Measurements from ENCODE around the gene PTPRM. TPM values are rescaled to one million over a fixed set of nuclear protein-coding genes. Genes with fewer than 3 reads are reported as not detected.

The PTPRM gene
- total and polyA plus RNA-seq, 2 of the 4 experiments (the other 2 are of a cell fraction) = 28.3 to 51.2 TPM

GRCh38 chr18:8208716-8209115, 641.6 kb downstream of the PTPRM start:
- no peak overlapping the region for H2AFZ ChIP-seq (replicated peaks; ENCODE audit: low read length, poor library complexity)
- H4K20me1 ChIP-seq (ENCODE audit: insufficient read depth, low read length) = peaks cover 3% of the 10 kb centered on the region; the same call in 1 of the 2 replicates
- H3K4me3 ChIP-seq (ENCODE audit: insufficient read depth, low read depth, low read length) = no peak overlapping the region
- no peak overlapping the region for H3K14ac ChIP-seq (replicated peaks; ENCODE audit: low read depth, low read length)
- in situ Hi-C loops (cut with MboI; ENCODE audit: low sequenced_read_pairs) (no loop called here), intact Hi-C loops (cut with micrococcal nuclease) (no loop called here), dilution Hi-C loops (cut with HindIII; ENCODE audit: low sequenced_read_pairs, unreplicated experiment) (no loop called here)
- H3K27ac ChIP-seq (ENCODE audit: insufficient read depth, low read length) = no peak overlapping the region
- H3K9me3 ChIP-seq (ENCODE audit: control insufficient read depth, insufficient read depth, low read length) = no peaks in the 10 kb centered on the region
- peaks cover 6% of the 10 kb centered on the region for H3K9me1 ChIP-seq (ENCODE audit: insufficient read depth, low read length)
- H4K5ac ChIP-seq (ENCODE audit: low read depth, low read length) = no peak overlapping the region
- no peak overlapping the region for H4K91ac ChIP-seq (ENCODE audit: insufficient read depth, low read depth, low read length)
- H2AK9ac ChIP-seq (replicated peaks; ENCODE audit: low read depth, low read length, poor library complexity) = no peak overlapping the region
- POLR2A ChIA-PET (ENCODE audit: unreplicated experiment) = no interaction called here
- H3K4me1 ChIP-seq (ENCODE audit: control insufficient read depth, insufficient read depth, low read length) = no peaks in the 10 kb centered on the region; the same call in 1 of the 2 replicates
- no peak overlapping the region for H2BK120ac ChIP-seq (ENCODE audit: low read depth, low read length)
- no peak overlapping the region for H2BK5ac ChIP-seq (ENCODE audit: low read depth, low read length, poor library complexity, severe bottlenecking)
- no peaks in the 10 kb centered on the region for H3K27me3 ChIP-seq (ENCODE audit: control insufficient read depth, insufficient read depth, low read length)
- H3K4ac ChIP-seq (ENCODE audit: low read depth, low read length) = no peak overlapping the region
- ATAC-seq (ENCODE audit: low read depth) (no peak), DNase-seq (no peak)
- H3K79me1 ChIP-seq (ENCODE audit: low read depth in 1 of 2, low read length in 2 of 2) = no peaks in the 10 kb centered on the region
- no peak overlapping the region for H3K18ac ChIP-seq (ENCODE audit: low read depth, low read length)
- no peak overlapping the region for H2BK15ac ChIP-seq (ENCODE audit: low read depth, low read length)
- H3K9ac ChIP-seq (ENCODE audit: low read depth, low read length) = no peak overlapping the region
- no peak for TF ChIP-seq MAFK (IDR thresholded peaks at IDR 0.05; ENCODE audit: low read depth, low read length)
- TF ChIP-seq CEBPB (IDR thresholded peaks at IDR 0.05; ENCODE audit: low read depth, low read length) = no peak
- TF ChIP-seq SMC3 (IDR thresholded peaks at IDR 0.05; ENCODE audit: low read depth, low read length) = no peak
- TF ChIP-seq FOS (IDR thresholded peaks at IDR 0.05; ENCODE audit: low read depth, low read length) = no peak
- TF ChIP-seq NFE2L2 (IDR thresholded peaks at IDR 0.05; ENCODE audit: low read depth, low read length) = no peak
- H3K36me3 ChIP-seq (ENCODE audit: control insufficient read depth, insufficient read depth, low read length) = no peaks in the 10 kb centered on the region
- no peak overlapping the region for H3K23ac ChIP-seq (ENCODE audit: low read depth, low read length)
- H3K4me2 ChIP-seq (ENCODE audit: low read depth, low read length) = no peak overlapping the region
- no peak overlapping the region for H4K8ac ChIP-seq (ENCODE audit: low read depth in 2 of 2, low read length in 2 of 2)
- CTCF ChIA-PET = interaction anchor here (0.8 kb wide), 1 partner anchor 50 kb away, joined by 3 read pairs; no protein-coding TSS in a partner anchor
- H3K56ac ChIP-seq (ENCODE audit: extremely low read depth, insufficient read depth, low read length) = no peak overlapping the region
- 80% methylated on average over 6 of the region's 6 CpGs; no CpG with 5 or more reads in 1 of the 2 experiments for WGBS, 2 experiments (ENCODE audit: extremely low coverage in 2 of 2, insufficient read length in 1 of 2)
- H2AK5ac ChIP-seq (ENCODE audit: low read depth, low read length) = no peak overlapping the region; the same call in 1 of the 2 replicates
- H2BK20ac ChIP-seq (ENCODE audit: low read depth, low read length) = no peak overlapping the region
- BruUV-seq (replicated peaks) = no TSS peak
